NCI-H748 (cell line): ENCODE results near the gene PHYKPL.
A peak's percentile ranks its signal among the peaks of the same experiment; 100 is the strongest.

Experiments used
- DNase-seq: peaks from one replicate; lab custom pipeline; 2025; ENCODE audit not compliant: unreplicated experiment; lab: John Stamatoyannopoulos, UW

PHYKPL gene

GRCh38 chr5:178232124-178232919, at the start of gene PHYKPL:
PHYKPL (minus strand) TSS chr5:178232802; CDS start chr5:178232550, 252 bp downstream.
- DNase-seq = peak; percentile 82

- DNase-seq = no peak
Measured at GRCh38 chr5:178282391-178282790, 49.8 kb upstream of the PHYKPL start.

- no peak for DNase-seq
Measured at GRCh38 chr5:178281331-178281730, 48.7 kb upstream of the PHYKPL start.

GRCh38 chr5:178280631-178281030, 48.0 kb upstream of the PHYKPL start:
- DNase-seq = no peak

- DNase-seq = peak; percentile 81
Measured at GRCh38 chr5:178279723-178280438, 47.3 kb upstream of the PHYKPL start.

GRCh38 chr5:178279026-178279722, 46.6 kb upstream of the PHYKPL start:
- no peak for DNase-seq

- no peak for DNase-seq
Measured at GRCh38 chr5:178278358-178279023, 45.9 kb upstream of the PHYKPL start.

GRCh38 chr5:178277866-178278265, 45.3 kb upstream of the PHYKPL start:
- DNase-seq = no peak

GRCh38 chr5:178277346-178277745, 44.7 kb upstream of the PHYKPL start:
- DNase-seq = no peak

GRCh38 chr5:178274781-178275537, 42.4 kb upstream of the PHYKPL start:
- no peak for DNase-seq

GRCh38 chr5:178273665-178274541, 41.3 kb upstream of the PHYKPL start:
- no peak for DNase-seq

GRCh38 chr5:178273041-178273440, 40.4 kb upstream of the PHYKPL start:
- no peak for DNase-seq

GRCh38 chr5:178272591-178272990, 40.0 kb upstream of the PHYKPL start:
- DNase-seq = no peak

GRCh38 chr5:178271726-178272479, 39.3 kb upstream of the PHYKPL start:
- DNase-seq = no peak

- DNase-seq = no peak
Measured at GRCh38 chr5:178271231-178271630, 38.6 kb upstream of the PHYKPL start.

- no peak for DNase-seq
Measured at GRCh38 chr5:178269499-178269898, 36.9 kb upstream of the PHYKPL start.

- no peak for DNase-seq
Measured at GRCh38 chr5:178267876-178268275, 35.3 kb upstream of the PHYKPL start.

GRCh38 chr5:178267245-178267644, 34.6 kb upstream of the PHYKPL start:
- no peak for DNase-seq

GRCh38 chr5:178266581-178266980, 34.0 kb upstream of the PHYKPL start:
- no peak for DNase-seq
